ENCODE measurements around the gene RPL5. TPM values are rescaled to one million over a fixed set of nuclear protein-coding genes. Genes with fewer than 3 reads are reported as not detected.

RPL5 gene
- polyA plus RNA-seq, 1 donor: 2,645 TPM

- no peak for DNase-seq (ENCODE audit: low read depth)
Measured at GRCh38 chr1:92820024-92820423, 11.8 kb upstream of the RPL5 start.

GRCh38 chr1:92820551-92820950, 11.3 kb upstream of the RPL5 start:
- DNase-seq (ENCODE audit: low read depth): no peak

GRCh38 chr1:92822879-92823278, 9.0 kb upstream of the RPL5 start:
- no peak for DNase-seq (ENCODE audit: low read depth)

- no peak for DNase-seq (ENCODE audit: low read depth)
Measured at GRCh38 chr1:92826792-92827191, 5.0 kb upstream of the RPL5 start.

GRCh38 chr1:92831368-92831761, 475 bp upstream of the RPL5 start:
- DNase-seq (ENCODE audit: low read depth): no peak

- no peak for DNase-seq (ENCODE audit: low read depth)
Measured at GRCh38 chr1:92832537-92833114, 786 bp downstream of the RPL5 start.

- DNase-seq (ENCODE audit: low read depth): no peak
Measured at GRCh38 chr1:92833840-92834239, 2.0 kb downstream of the RPL5 start.

GRCh38 chr1:92834617-92835016, 2.8 kb downstream of the RPL5 start:
- no peak for DNase-seq (ENCODE audit: low read depth)

- no peak for DNase-seq (ENCODE audit: low read depth)
Measured at GRCh38 chr1:92837062-92837461, 5.2 kb downstream of the RPL5 start.

GRCh38 chr1:92838519-92838918, 6.7 kb downstream of the RPL5 start:
- DNase-seq (ENCODE audit: low read depth): no peak

GRCh38 chr1:92839442-92839841, 7.6 kb downstream of the RPL5 start:
- no peak for DNase-seq (ENCODE audit: low read depth)

- DNase-seq (ENCODE audit: low read depth): no peak
Measured at GRCh38 chr1:92840600-92840999, 8.8 kb downstream of the RPL5 start.

GRCh38 chr1:92842082-92843045, 10.5 kb downstream of the RPL5 start:
- DNase-seq (ENCODE audit: low read depth): no peak

GRCh38 chr1:92843046-92843423, 11.2 kb downstream of the RPL5 start:
- no peak for DNase-seq (ENCODE audit: low read depth)

- DNase-seq (ENCODE audit: low read depth): no peak
Measured at GRCh38 chr1:92843429-92844352, 11.9 kb downstream of the RPL5 start.

- no peak for DNase-seq (ENCODE audit: low read depth)
Measured at GRCh38 chr1:92844439-92844838, 12.6 kb downstream of the RPL5 start.

GRCh38 chr1:92845908-92846307, 14.1 kb downstream of the RPL5 start:
- DNase-seq (ENCODE audit: low read depth): no peak

- no peak for DNase-seq (ENCODE audit: low read depth)
Measured at GRCh38 chr1:92848201-92848600, 16.4 kb downstream of the RPL5 start.

GRCh38 chr1:92850019-92850418, 18.2 kb downstream of the RPL5 start:
- DNase-seq (ENCODE audit: low read depth): no peak

- DNase-seq (ENCODE audit: low read depth): no peak
Measured at GRCh38 chr1:92851729-92852128, 19.9 kb downstream of the RPL5 start.

- DNase-seq (ENCODE audit: low read depth): no peak
Measured at GRCh38 chr1:92853299-92853698, 21.5 kb downstream of the RPL5 start.

GRCh38 chr1:92854101-92854785, 22.4 kb downstream of the RPL5 start:
- no peak for DNase-seq (ENCODE audit: low read depth)
